Activated T-helper 17 cell treated with anti-CD3 and anti-CD28 coated beads, Interleukin-2, amount 50 U/mL, for 72 hours (primary cell): ENCODE measurements around the gene KCNA10. TPM values are rescaled to one million over a fixed set of nuclear protein-coding genes. Genes with fewer than 3 reads are reported as not detected.

Experiments
- ATAC-seq: fragments of 150-1000 bp; cut with Tn5 transposase; replicated peaks from 2 replicates; pipeline ENCODE4 v1.10.0; 2021; ENCODE audit warnings: mild to moderate bottlenecking, moderate library complexity
- H3K27ac Mint-ChIP-seq: one replicate; pipeline ENCODE4 v1.8.0; 2022; ENCODE audit warnings: mixed read lengths
- H3K27me3 Mint-ChIP-seq: one replicate; pipeline ENCODE4 v1.8.0; 2022; ENCODE audit warnings: mixed read lengths
- H3K36me3 Mint-ChIP-seq: one replicate; pipeline ENCODE4 v1.8.0; 2022; ENCODE audit warnings: low read depth, mild to moderate bottlenecking, mixed read lengths
- H3K4me1 Mint-ChIP-seq: one replicate; pipeline ENCODE4 v1.8.0; 2022; ENCODE audit warnings: mixed read lengths
- H3K4me3 Mint-ChIP-seq: one replicate; pipeline ENCODE4 v1.8.0; 2022; ENCODE audit warnings: mild to moderate bottlenecking, mixed read lengths
- H3K9me3 Mint-ChIP-seq: one replicate; pipeline ENCODE4 v1.8.0; 2022; ENCODE audit warnings: mixed read lengths
- total RNA-seq, 2 donors: library from RNA; stranded (reverse); gene quantifications; one replicate each; pipeline ENCODE4 v1.2.3, GENCODE V29; 2022

KCNA10 gene
- not detected for total RNA-seq

DNA sequence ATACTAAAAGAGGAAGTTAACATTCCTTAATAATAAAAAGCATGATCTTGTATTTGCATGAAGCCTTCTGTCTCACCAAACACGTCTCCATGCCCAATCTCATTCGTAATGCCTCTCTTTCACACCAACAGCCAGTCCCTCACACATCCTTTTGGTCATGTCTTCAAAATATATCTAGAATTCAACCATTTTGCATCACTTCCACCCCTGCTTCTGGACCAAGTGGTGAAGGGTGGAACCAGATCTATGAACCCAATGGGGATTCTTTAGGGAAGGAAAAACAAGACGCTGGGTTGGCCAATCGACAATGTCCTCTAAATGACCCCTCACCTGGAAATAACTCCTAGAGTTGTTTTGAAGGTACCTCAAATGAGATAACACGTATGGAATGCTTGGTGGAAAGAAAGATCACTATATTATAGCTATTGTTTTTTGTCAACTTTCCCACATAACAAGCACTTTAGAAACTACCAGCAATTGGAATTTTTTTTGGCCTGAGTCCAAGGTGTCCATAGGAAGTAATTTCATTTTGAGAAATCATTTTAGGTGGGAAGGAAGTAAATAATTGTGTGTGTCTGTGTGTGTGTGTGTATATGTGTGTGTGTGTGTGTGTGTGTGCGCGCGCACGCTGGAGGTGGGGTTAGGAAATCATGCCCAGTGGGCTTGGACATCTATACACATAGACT is at the start of gene KCNA10:
KCNA10 (minus strand) TSS at position 51 of the 686 bp plus-strand sequence. CDS start 388 bp downstream, outside the sequence.
- no peaks in the 10 kb centered on the region for H3K9me3 Mint-ChIP-seq
- H3K36me3 Mint-ChIP-seq = no peaks in the 10 kb centered on the region

DNA sequence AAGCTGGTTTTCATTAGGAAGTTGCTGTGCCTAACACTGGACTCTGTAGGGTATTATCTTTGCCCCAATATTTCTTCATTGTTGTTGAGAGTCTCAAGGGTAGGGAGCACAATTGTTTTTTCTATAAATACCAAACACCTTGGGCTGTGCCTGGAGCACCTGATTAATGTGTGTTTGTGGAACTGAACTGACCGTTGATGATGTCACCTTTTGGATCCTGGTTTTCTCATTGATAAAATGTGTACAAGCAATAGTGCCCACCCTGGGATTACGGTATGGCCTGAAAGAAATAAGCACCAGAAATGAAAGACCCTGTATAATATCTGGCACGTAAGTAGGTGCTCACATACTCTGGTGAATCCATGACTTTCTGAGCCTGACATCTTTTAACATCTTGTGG is 47.9 kb upstream of the KCNA10 start:
- Mint-ChIP-seq H3K4me1 (no peaks in the 10 kb centered on the region), H3K27ac (no peak overlapping the region), H3K36me3 (no peaks in the 10 kb centered on the region), H3K27me3 (peaks cover 36% of the 10 kb centered on the region), H3K4me3 (no peak overlapping the region), H3K9me3 (no peaks in the 10 kb centered on the region)
- ATAC-seq = no peak

More for the DNA sequence above, at the start of gene KCNA10:
- Mint-ChIP-seq H3K27ac (no peak within 1 kb of the TSS), H3K4me3 (no peak within 1 kb of the TSS), H3K27me3 (peaks cover 26% of the 10 kb centered on the region), H3K4me1 (no peaks in the 10 kb centered on the region)
- no peak for ATAC-seq

DNA sequence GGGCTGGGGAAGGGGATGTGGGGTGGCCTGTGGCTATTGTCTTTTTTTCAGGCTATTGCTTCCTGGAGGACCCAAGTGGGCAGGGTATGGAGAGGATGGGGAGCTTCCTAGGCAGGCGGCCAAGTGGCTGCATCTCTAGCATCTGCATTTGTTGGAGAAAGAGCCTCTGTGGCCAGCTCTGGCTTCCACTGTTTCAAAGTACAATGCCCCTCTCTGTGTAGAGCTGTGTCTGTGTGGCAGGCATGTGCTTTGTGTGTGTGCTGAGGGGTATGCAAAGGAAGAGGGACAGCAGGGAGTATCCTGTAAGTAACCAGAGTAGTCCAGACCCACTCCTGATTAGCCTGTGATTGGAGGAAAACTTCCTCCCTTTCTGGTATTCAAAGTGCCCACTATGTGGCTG is 46.6 kb upstream of the KCNA10 start:
- Mint-ChIP-seq H3K4me3 (no peak overlapping the region), H3K36me3 (no peaks in the 10 kb centered on the region), H3K9me3 (no peaks in the 10 kb centered on the region), H3K27ac (no peak overlapping the region), H3K4me1 (no peaks in the 10 kb centered on the region), H3K27me3 (peaks cover 28% of the 10 kb centered on the region)
- no peak for ATAC-seq

- H3K36me3 Mint-ChIP-seq = no peaks in the 10 kb centered on the region
- H3K4me1 Mint-ChIP-seq = no peaks in the 10 kb centered on the region
- ATAC-seq = no peak
- H3K4me3 Mint-ChIP-seq = no peak overlapping the region
- no peaks in the 10 kb centered on the region for H3K9me3 Mint-ChIP-seq
- H3K27ac Mint-ChIP-seq = no peak overlapping the region
- H3K27me3 Mint-ChIP-seq = peaks cover 27% of the 10 kb centered on the region
Observed at GRCh38 chr1:110563089-110563488, 44.1 kb upstream of the KCNA10 start.

GRCh38 chr1:110561596-110561995 is 42.6 kb upstream of the KCNA10 start:
- H3K9me3 Mint-ChIP-seq = no peaks in the 10 kb centered on the region
- H3K4me3 Mint-ChIP-seq = no peak overlapping the region
- H3K4me1 Mint-ChIP-seq = no peaks in the 10 kb centered on the region
- H3K36me3 Mint-ChIP-seq = no peaks in the 10 kb centered on the region
- no peak overlapping the region for H3K27ac Mint-ChIP-seq
- ATAC-seq = no peak
- H3K27me3 Mint-ChIP-seq = peaks cover 28% of the 10 kb centered on the region

DNA sequence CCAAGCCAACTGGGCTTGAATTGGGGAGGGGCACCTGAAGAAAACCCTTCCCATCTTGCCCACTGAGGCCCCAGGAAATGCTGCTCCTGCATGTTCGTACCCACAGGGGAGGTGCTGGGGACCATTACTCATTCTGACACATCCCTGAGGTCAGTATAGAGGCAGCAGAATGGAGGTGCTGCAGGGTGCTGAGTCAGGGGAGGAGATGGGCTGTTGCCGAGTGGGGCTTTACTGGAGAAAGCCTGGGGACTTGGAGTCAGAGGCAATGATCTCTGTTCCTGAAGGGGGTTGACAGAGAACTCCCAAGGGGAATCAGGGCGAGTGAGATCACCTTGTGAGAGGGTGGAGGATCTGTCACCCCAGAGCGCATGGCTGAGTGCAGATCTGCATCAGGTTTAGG is 40.2 kb upstream of the KCNA10 start:
- Mint-ChIP-seq H3K36me3 (no peaks in the 10 kb centered on the region), H3K27me3 (peaks cover 27% of the 10 kb centered on the region), H3K9me3 (no peaks in the 10 kb centered on the region), H3K4me1 (no peaks in the 10 kb centered on the region), H3K27ac (no peak overlapping the region), H3K4me3 (no peak overlapping the region)
- peak; percentile 80 for ATAC-seq

GRCh38 chr1:110557481-110557880 is 38.5 kb upstream of the KCNA10 start:
- H3K36me3 Mint-ChIP-seq = no peaks in the 10 kb centered on the region
- H3K27me3 Mint-ChIP-seq = peaks cover 35% of the 10 kb centered on the region
- no peaks in the 10 kb centered on the region for H3K9me3 Mint-ChIP-seq
- no peak overlapping the region for H3K27ac Mint-ChIP-seq
- ATAC-seq = no peak
- H3K4me3 Mint-ChIP-seq = no peak overlapping the region
- no peaks in the 10 kb centered on the region for H3K4me1 Mint-ChIP-seq

GRCh38 chr1:110556471-110556807 is 37.5 kb upstream of the KCNA10 start:
- H3K27ac Mint-ChIP-seq = no peak overlapping the region
- no peaks in the 10 kb centered on the region for H3K36me3 Mint-ChIP-seq
- no peak overlapping the region for H3K4me3 Mint-ChIP-seq
- ATAC-seq = no peak
- H3K4me1 Mint-ChIP-seq = no peaks in the 10 kb centered on the region
- peaks cover 35% of the 10 kb centered on the region for H3K27me3 Mint-ChIP-seq
- no peaks in the 10 kb centered on the region for H3K9me3 Mint-ChIP-seq

- no peak overlapping the region for H3K27ac Mint-ChIP-seq
- no peaks in the 10 kb centered on the region for H3K9me3 Mint-ChIP-seq
- peaks cover 39% of the 10 kb centered on the region for H3K27me3 Mint-ChIP-seq
- H3K36me3 Mint-ChIP-seq = no peaks in the 10 kb centered on the region
- no peak for ATAC-seq
- H3K4me3 Mint-ChIP-seq = no peak overlapping the region
- no peaks in the 10 kb centered on the region for H3K4me1 Mint-ChIP-seq
Observed at GRCh38 chr1:110555807-110556470, 37.0 kb upstream of the KCNA10 start.

- H3K27ac Mint-ChIP-seq = no peak overlapping the region
- ATAC-seq = peak; percentile 77
- peak overlapping the region; percentile 44 for H3K4me3 Mint-ChIP-seq
- no peaks in the 10 kb centered on the region for H3K4me1 Mint-ChIP-seq
- H3K36me3 Mint-ChIP-seq = no peaks in the 10 kb centered on the region
- peaks cover 44% of the 10 kb centered on the region for H3K27me3 Mint-ChIP-seq
- no peaks in the 10 kb centered on the region for H3K9me3 Mint-ChIP-seq
Observed at GRCh38 chr1:110554871-110555801, 36.2 kb upstream of the KCNA10 start.

DNA sequence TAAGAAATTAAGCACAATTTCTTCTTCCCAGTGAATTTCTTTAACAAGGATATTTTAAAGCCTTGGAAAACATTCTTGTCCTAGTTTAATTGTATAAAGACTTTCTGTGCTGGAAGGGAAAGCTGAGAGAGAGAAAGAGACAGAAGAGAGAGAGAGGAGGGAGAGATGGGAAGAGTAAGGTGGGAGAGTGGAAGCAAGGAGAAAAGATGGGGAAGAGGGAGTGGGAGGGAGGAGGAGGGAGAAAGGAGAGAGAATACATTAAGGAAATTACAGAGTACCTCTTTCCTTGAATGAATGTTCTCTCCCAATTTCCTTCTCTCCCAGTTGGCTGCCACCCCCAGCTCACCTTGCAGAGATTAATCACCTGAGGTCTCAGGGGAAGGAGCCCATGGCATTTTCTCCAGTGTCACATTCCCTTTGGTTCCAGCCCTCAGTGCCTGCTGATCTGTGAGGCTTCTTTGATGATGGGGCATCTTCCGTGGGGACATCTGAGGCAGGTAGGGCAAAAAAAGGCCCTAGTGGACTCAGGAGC is 32.4 kb upstream of the KCNA10 start:
- Mint-ChIP-seq H3K27me3 (peaks cover 38% of the 10 kb centered on the region), H3K27ac (no peak overlapping the region), H3K4me3 (no peak overlapping the region), H3K36me3 (no peaks in the 10 kb centered on the region), H3K4me1 (no peaks in the 10 kb centered on the region), H3K9me3 (no peaks in the 10 kb centered on the region)
- ATAC-seq = no peak

GRCh38 chr1:110549831-110550230 is 30.9 kb upstream of the KCNA10 start:
- H3K27ac Mint-ChIP-seq = no peak overlapping the region
- H3K27me3 Mint-ChIP-seq = peaks cover 43% of the 10 kb centered on the region
- H3K4me1 Mint-ChIP-seq = no peaks in the 10 kb centered on the region
- H3K9me3 Mint-ChIP-seq = no peaks in the 10 kb centered on the region
- H3K4me3 Mint-ChIP-seq = no peak overlapping the region
- no peaks in the 10 kb centered on the region for H3K36me3 Mint-ChIP-seq
- ATAC-seq = no peak

DNA sequence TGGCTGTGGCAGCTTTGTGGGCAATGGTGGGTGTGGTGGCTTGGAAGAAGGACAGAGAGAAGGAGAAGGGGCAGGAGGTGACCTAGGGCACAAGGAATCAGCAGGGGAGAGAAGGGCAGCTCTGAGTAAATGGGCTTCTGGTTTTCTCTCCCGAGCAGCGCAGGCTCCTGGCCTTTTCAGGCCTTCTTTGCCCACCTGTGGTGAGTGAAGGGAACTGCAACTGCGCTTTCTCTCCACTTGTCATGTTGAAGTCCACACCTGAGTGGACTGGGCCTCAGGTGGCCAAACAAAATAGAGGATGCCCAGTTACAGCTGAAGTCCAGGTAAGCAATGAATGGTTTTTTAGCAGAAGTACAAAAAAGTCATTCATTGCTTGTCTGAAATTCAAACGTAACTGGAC is 29.4 kb upstream of the KCNA10 start:
- H3K4me1 Mint-ChIP-seq = no peaks in the 10 kb centered on the region
- H3K27me3 Mint-ChIP-seq = peaks cover 35% of the 10 kb centered on the region
- H3K4me3 Mint-ChIP-seq = no peak overlapping the region
- H3K36me3 Mint-ChIP-seq = no peaks in the 10 kb centered on the region
- no peaks in the 10 kb centered on the region for H3K9me3 Mint-ChIP-seq
- no peak overlapping the region for H3K27ac Mint-ChIP-seq
- ATAC-seq = no peak

- Mint-ChIP-seq H3K27me3 (peaks cover 28% of the 10 kb centered on the region), H3K9me3 (no peaks in the 10 kb centered on the region), H3K36me3 (no peaks in the 10 kb centered on the region), H3K27ac (no peak overlapping the region), H3K4me3 (no peak overlapping the region), H3K4me1 (no peaks in the 10 kb centered on the region)
- no peak for ATAC-seq
Observed at GRCh38 chr1:110547017-110547416, 28.0 kb upstream of the KCNA10 start.
